Measurements from ENCODE around the gene CD2. TPM values are rescaled to one million over a fixed set of nuclear protein-coding genes. Genes with fewer than 3 reads are reported as not detected.

CD2 gene, protein sequence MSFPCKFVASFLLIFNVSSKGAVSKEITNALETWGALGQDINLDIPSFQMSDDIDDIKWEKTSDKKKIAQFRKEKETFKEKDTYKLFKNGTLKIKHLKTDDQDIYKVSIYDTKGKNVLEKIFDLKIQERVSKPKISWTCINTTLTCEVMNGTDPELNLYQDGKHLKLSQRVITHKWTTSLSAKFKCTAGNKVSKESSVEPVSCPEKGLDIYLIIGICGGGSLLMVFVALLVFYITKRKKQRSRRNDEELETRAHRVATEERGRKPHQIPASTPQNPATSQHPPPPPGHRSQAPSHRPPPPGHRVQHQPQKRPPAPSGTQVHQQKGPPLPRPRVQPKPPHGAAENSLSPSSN
- 1 to 10 TPM in 2 of 4 donors, under 1 TPM in 1, not detected in 1; 0.60 to 5.1 (median 1.5) TPM for total RNA-seq

DNA sequence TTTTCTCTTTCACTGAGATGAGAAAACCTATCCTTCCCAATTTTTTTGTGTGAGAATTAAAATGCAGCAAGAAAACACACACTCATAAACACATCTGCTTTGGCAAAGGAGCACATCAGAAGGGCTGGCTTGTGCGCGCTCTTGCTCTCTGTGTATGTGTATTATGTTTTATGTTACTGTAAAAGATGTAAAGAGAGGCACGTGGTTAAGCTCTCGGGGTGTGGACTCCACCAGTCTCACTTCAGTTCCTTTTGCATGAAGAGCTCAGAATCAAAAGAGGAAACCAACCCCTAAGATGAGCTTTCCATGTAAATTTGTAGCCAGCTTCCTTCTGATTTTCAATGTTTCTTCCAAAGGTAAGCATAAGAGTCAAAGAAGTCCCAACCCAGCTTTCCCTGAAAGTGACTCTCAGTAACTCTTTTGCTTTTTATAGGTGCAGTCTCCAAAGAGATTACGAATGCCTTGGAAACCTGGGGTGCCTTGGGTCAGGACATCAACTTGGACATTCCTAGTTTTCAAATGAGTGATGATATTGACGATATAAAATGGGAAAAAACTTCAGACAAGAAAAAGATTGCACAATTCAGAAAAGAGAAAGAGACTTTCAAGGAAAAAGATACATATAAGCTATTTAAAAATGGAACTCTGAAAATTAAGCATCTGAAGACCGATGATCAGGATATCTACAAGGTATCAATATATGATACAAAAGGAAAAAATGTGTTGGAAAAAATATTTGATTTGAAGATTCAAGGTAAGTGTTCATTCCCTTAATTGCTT, at the start of gene CD2:
CD2 (plus strand) TSS at position 233 of the 780 bp plus-strand sequence; CDS start at position 296, 63 bp downstream.
- Histone ChIP-seq H3K27me3 (no peaks in the 10 kb centered on the region), H3K9me3 (no peaks in the 10 kb centered on the region), H3K4me3 (peak within 1 kb of the TSS in 2 of 4 donors; percentile 12 to 13), H3K36me3 (no peaks in the 10 kb centered on the region), H3K27ac (peak within 1 kb of the TSS in 1 of 4 donors; percentile 45), H3K4me1 (no peaks in the 10 kb centered on the region)
- no peak for TF ChIP-seq POLR2A (IDR thresholded peaks at IDR 0.05)
- no peak for TF ChIP-seq EP300 (IDR thresholded peaks at IDR 0.05)
- TF ChIP-seq, protein P1, sequence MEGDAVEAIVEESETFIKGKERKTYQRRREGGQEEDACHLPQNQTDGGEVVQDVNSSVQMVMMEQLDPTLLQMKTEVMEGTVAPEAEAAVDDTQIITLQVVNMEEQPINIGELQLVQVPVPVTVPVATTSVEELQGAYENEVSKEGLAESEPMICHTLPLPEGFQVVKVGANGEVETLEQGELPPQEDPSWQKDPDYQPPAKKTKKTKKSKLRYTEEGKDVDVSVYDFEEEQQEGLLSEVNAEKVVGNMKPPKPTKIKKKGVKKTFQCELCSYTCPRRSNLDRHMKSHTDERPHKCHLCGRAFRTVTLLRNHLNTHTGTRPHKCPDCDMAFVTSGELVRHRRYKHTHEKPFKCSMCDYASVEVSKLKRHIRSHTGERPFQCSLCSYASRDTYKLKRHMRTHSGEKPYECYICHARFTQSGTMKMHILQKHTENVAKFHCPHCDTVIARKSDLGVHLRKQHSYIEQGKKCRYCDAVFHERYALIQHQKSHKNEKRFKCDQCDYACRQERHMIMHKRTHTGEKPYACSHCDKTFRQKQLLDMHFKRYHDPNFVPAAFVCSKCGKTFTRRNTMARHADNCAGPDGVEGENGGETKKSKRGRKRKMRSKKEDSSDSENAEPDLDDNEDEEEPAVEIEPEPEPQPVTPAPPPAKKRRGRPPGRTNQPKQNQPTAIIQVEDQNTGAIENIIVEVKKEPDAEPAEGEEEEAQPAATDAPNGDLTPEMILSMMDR (IDR thresholded peaks at IDR 0.05) = no peak
- 78 to 80% methylated on average over 7 of the region's 7 CpGs for WGBS, 2 donors
- peak in 1 of 2 donors; percentile 9 for DNase-seq (ENCODE audit: low spot score in 2 of 2)

DNA sequence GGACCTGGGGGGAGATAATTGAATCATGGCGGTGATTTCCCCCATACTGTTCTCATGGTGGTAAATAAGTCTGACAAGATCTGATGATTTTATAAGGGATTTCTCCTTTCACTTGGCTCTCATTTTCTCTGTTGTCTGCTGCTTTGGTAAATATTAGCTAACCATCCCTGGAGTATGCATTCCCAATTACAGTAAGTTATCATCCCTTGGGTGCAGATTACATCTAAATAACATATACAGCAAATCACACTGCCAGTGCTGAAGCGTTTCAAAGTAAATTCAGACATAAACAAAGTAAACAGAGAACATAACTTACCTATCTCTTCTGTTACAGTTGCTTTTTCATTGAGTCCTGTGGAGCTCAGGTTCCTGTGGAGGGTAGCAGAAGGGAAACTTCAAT, 48.1 kb upstream of the CD2 start:
- Histone ChIP-seq H3K9me3 (no peaks in the 10 kb centered on the region), H3K4me1 (no peaks in the 10 kb centered on the region), H3K36me3 (no peaks in the 10 kb centered on the region), H3K4me3 (no peak overlapping the region), H3K27me3 (no peaks in the 10 kb centered on the region), H3K27ac (no peak overlapping the region)
- WGBS, 2 donors = 82 to 85% methylated on average over 2 of the region's 2 CpGs
- no peak for DNase-seq (ENCODE audit: low spot score in 2 of 2)
- TF ChIP-seq, protein P1 (IDR thresholded peaks at IDR 0.05) = no peak
- TF ChIP-seq POLR2A (IDR thresholded peaks at IDR 0.05) = no peak
- no peak for TF ChIP-seq EP300 (IDR thresholded peaks at IDR 0.05)

DNA sequence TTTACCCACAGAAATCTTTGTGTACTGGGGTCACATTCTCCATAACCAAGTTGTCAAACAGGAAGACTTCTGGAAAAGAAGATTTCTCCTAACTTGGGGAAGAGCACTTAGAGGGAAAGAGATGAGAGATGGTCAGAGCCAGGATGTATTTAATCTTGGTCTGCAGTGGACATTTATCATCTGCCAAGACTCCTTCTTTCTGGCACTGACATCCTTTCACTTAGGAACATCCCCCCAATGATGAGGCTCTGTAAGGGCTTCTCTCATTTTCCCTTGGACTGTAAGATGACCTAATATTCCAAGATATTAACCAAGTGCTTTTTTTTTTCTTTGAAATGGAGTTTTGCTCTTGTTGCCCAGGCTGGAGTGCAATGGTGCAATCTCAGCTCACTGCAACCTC, 47.4 kb upstream of the CD2 start:
- H3K9me3 ChIP-seq = no peaks in the 10 kb centered on the region
- no peaks in the 10 kb centered on the region for H3K27me3 ChIP-seq
- no peak for DNase-seq (ENCODE audit: low spot score in 2 of 2)
- no peak for TF ChIP-seq POLR2A (IDR thresholded peaks at IDR 0.05)
- TF ChIP-seq EP300 (IDR thresholded peaks at IDR 0.05) = no peak
- TF ChIP-seq, protein P1 (IDR thresholded peaks at IDR 0.05) = no peak
- H3K27ac ChIP-seq = no peak overlapping the region
- no peaks in the 10 kb centered on the region for H3K4me1 ChIP-seq
- no peak overlapping the region for H3K4me3 ChIP-seq
- H3K36me3 ChIP-seq = no peaks in the 10 kb centered on the region

DNA sequence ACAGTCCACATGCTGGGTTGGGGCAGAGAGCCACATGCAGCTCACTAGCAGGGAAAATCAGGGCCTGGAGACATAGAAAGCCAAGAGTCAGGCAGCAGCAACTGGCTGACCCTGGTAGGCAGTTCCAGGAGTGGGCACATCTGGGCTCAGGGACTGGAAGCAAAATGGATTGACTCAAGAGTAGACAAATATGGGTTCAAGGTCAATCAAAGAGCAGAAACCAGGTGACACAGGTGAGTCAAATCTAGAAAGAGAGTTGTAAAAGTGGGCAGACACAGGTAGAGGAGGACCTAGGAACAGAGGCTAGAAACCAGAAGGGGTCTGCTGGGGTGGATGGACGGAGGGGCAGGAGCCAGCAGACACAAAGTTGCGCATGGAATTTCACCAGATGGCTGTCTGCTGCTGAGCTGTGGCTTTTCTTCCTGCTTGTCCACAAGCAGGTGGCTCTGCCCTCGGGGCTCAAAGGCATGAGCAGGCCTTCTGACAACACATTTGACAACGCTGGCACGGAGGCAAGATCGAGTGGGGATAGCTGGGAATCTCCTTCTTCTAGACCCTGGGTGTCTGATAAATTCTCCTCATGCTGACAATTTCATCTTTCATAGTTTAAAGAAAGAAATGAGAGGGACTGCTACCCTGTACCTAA, 45.9 kb upstream of the CD2 start:
- DNase-seq (ENCODE audit: low spot score in 2 of 2) = no peak
- no peak overlapping the region for H3K4me3 ChIP-seq
- no peak overlapping the region for H3K27ac ChIP-seq
- no peaks in the 10 kb centered on the region for H3K4me1 ChIP-seq
- 87% methylated on average over 6 of the region's 6 CpGs for WGBS, 2 donors
- no peaks in the 10 kb centered on the region for H3K36me3 ChIP-seq
- TF ChIP-seq, protein P1 (IDR thresholded peaks at IDR 0.05) = no peak
- no peak for TF ChIP-seq POLR2A (IDR thresholded peaks at IDR 0.05)
- TF ChIP-seq EP300 (IDR thresholded peaks at IDR 0.05) = no peak
- no peaks in the 10 kb centered on the region for H3K9me3 ChIP-seq
- H3K27me3 ChIP-seq = no peaks in the 10 kb centered on the region

Data from tibial nerve (tissue), 4 donors.